Heart left ventricle (tissue), 13 donors: ENCODE measurements around the gene MRTFA.

ENCODE experiments used
- CTCF ChIP-seq, 12 donors: fragments of 200-600 bp; sonication (generic) in 4 of 12; IDR thresholded peaks; one replicate each; pipeline versions ENCODE4 v1.5.0 to v1.8.0; 2018 to 2022; ENCODE audit warnings: antibody characterized with exemption in 12 of 12, mild to moderate bottlenecking in 5 of 12
- POLR2A ChIP-seq, 2 donors: fragments of 450-650 bp; IDR thresholded peaks; one replicate each; pipeline ENCODE4 v1.6.1; 2017; ENCODE audit warnings: antibody characterized with exemption in 2 of 2, mild to moderate bottlenecking in 2 of 2, moderate library complexity in 2 of 2
- donor health status: ischemic (EF 13 %, LVEDD 7.1; RV severe dilation, severe dysfunction).
- donor health status: DM: no; HTN: yes; CAD: no.
- donor health status: DM: no; HTN: no; CAD: no.
- donor health status: ischemic (EF 25% LVEDD 6.9; RV normal size, moderate dysfunction).
- donor health status: ischemic (EF 25% LVEDD 5.7; RV mildly dilated, moderate dysfunction).
- donor health status: ischemic (EF 35%, LVEDD 5.7; RV mildly dilated, moderate dysfunction).
- donor health status: nonischemic (EF 11% LVEDD 7.7; RV severe dilation, severe dysfunction).
- donor health status: DM: yes; HTN: yes; CAD: no.
- donor health status: PGD.
- donor health status: ischemic (EF 29% LVEDD 5.4; RV normal size, mild dysfunction).
- donor health status: nonischemic (EF 23%, LVEDD 6.1; RV moderate dilation, normal function).

GRCh38 chr22:40578171-40578570 is 58.3 kb downstream of the MRTFA start:
- TF ChIP-seq POLR2A (IDR thresholded peaks at IDR 0.05) = no peak
- TF ChIP-seq CTCF (IDR thresholded peaks at IDR 0.05) = no peak
